Right cardiac atrium (tissue), 5 donors: ENCODE measurements around the gene BORA. TPM values are rescaled to one million over a fixed set of nuclear protein-coding genes. Genes with fewer than 3 reads are reported as not detected.
"Not testable (repeated sequence)": the region's sequence is repeated elsewhere in the genome, so short reads cannot be mapped to it uniquely, and the experiment has no call there.

Experiments used
- ATAC-seq, 2 donors: fragments of 200-7000 bp; cut with Tn5 transposase; one replicate each; pipeline versions ENCODE4 v1.8.0 to v1.9.1; 2020; ENCODE audit warnings: moderate library complexity in 2 of 2, mild to moderate bottlenecking in 1 of 2
- DNase-seq, 3 donors: peaks; one replicate each; pipeline ENCODE4 v3.0.0-alpha.2; 2020
- H3K27ac ChIP-seq: one replicate; pipeline ENCODE4 v1.5.1; 2013; ENCODE audit warnings: mild to moderate bottlenecking, low read length, control low read depth, moderate library complexity
- H3K27me3 ChIP-seq: one replicate; pipeline ENCODE4 v1.6.1; 2013; ENCODE audit not compliant: control insufficient read depth, insufficient read depth
- H3K4me1 ChIP-seq: one replicate; pipeline ENCODE4 v1.6.1; 2013; ENCODE audit warnings: low read length; ENCODE audit not compliant: control insufficient read depth, insufficient read depth
- H3K4me3 ChIP-seq: one replicate; pipeline ENCODE4 v1.5.1; 2013; ENCODE audit warnings: low read length, control low read depth
- H3K9me3 ChIP-seq: one replicate; pipeline ENCODE4 v1.6.1; 2013; ENCODE audit warnings: low read length; ENCODE audit not compliant: control insufficient read depth
- WGBS: extraction: QIAGEN DNeasy Blood & Tissue Kit; methylation state at CpG from one replicate; pipeline ENCODE4 v1.1.7; 2013; 5-methylcytosine and 5-hydroxymethylcytosine counted together
- intact Hi-C, 4 donors: fragments of 100-400 bp; cut with DNase I; formaldehyde crosslinking; loops; one replicate each; pipeline versions ENCODE4 v1.11.0 to v1.14.0; 2022 to 2023
- polyA plus RNA-seq: library from polyadenylated mRNA; stranded (reverse); fragments of 200-250 nt; gene quantifications from one replicate; pipeline ENCODE4 v1.2.3, GENCODE V29; 2013
- total RNA-seq, 4 donors: library from RNA; stranded (reverse); fragmentation: NEBNext Ultra II Directional; extraction: Animal tissue kit (Norgen Biotek cat#: 25700); gene quantifications; one replicate each; pipeline ENCODE4 v1.2.1, GENCODE V29; 2021
- donor health status: healthy with polysubstance abuse.
- donor health status: DM: no; HTN: yes; CAD: no.
- donor health status: DM: no; HTN: no; CAD: no.
- donor health status: DM: no; HTN: yes; CAD: no; lungs with severe emphysema.
- donor health status: DM: yes; HTN: yes; CAD: no.

The BORA gene
- total and polyA plus RNA-seq, 5 donors = 0.54 to 1.4 (median 0.97) TPM

DNA sequence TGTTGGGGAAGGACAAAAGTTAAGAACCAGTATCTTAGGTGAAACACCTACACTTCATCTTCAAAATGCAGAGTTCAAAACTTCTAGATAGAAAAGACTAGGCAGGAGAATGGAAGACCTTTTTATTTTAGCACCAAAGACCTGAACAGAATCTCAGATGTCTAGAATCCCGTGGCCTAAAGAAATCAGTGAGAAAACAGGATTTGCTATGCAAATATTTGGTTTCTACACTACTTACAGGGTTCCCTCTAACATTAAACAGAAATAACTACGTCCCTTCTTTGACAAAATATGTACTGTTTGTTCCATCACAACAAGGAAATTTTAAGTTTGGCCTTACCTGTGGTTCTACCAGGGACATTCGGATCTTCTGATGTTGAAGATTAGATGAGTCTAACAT is 32.5 kb downstream of the BORA start:
- ATAC-seq = no peak
- Histone ChIP-seq H3K9me3 (no peaks in the 10 kb centered on the region), H3K27ac (no peak overlapping the region), H3K27me3 (no peaks in the 10 kb centered on the region), H3K4me3 (no peak overlapping the region), H3K4me1 (no peaks in the 10 kb centered on the region)
- no peak for DNase-seq
- WGBS = 94% methylated on average over 3 of the region's 3 CpGs
- intact Hi-C loops = no loop called here

DNA sequence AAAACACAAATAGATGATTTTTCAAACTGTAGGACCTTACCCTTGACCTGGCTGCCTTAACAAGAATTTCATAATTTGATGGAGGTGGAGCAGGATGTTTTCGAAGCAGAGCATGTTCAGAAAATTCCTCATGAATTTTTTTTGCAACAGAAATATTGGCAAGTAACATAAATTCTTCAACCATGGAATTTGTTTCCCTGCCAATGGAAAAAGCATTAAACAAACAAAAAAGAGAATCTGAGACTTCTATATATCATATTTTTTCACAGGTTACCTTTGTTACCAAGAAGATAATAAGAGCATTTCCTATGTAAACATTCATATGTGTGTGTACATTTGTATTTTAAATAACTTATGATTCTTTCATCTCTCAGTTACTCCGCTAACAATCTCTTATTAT is 35.7 kb downstream of the BORA start:
- 75% methylated on average over 2 of the region's 2 CpGs for WGBS
- Histone ChIP-seq H3K4me1 (no peaks in the 10 kb centered on the region), H3K9me3 (no peaks in the 10 kb centered on the region), H3K27ac (no peak overlapping the region), H3K27me3 (no peaks in the 10 kb centered on the region), H3K4me3 (no peak overlapping the region)
- ATAC-seq (no peak), DNase-seq (no peak)
- intact Hi-C loops = no loop called here

DNA sequence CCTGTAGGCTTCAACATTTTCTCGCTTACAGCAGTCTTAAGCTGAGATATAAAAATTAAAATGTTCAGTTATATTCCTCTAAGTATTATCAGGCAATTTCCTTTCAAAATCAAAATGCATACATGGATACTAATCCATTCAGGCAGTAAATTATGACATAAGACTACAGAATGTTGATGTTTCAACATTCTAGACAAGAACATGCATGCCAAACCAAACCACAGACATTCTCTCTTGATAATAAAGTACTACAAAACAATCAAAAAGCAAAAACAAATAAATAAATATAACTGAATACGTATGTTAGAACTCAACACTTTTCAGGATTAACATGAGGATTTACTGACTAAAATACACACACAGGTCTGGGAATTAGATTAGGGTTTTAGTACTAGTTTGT is 46.3 kb downstream of the BORA start:
- Histone ChIP-seq H3K27ac (no peak overlapping the region), H3K27me3 (no peaks in the 10 kb centered on the region), H3K4me1 (peaks cover 1% of the 10 kb centered on the region), H3K4me3 (no peak overlapping the region), H3K9me3 (no peaks in the 10 kb centered on the region)
- ATAC-seq (no peak), DNase-seq (no peak)
- intact Hi-C loops = no loop called here
- 84% methylated on average over 2 of the region's 2 CpGs for WGBS

DNA sequence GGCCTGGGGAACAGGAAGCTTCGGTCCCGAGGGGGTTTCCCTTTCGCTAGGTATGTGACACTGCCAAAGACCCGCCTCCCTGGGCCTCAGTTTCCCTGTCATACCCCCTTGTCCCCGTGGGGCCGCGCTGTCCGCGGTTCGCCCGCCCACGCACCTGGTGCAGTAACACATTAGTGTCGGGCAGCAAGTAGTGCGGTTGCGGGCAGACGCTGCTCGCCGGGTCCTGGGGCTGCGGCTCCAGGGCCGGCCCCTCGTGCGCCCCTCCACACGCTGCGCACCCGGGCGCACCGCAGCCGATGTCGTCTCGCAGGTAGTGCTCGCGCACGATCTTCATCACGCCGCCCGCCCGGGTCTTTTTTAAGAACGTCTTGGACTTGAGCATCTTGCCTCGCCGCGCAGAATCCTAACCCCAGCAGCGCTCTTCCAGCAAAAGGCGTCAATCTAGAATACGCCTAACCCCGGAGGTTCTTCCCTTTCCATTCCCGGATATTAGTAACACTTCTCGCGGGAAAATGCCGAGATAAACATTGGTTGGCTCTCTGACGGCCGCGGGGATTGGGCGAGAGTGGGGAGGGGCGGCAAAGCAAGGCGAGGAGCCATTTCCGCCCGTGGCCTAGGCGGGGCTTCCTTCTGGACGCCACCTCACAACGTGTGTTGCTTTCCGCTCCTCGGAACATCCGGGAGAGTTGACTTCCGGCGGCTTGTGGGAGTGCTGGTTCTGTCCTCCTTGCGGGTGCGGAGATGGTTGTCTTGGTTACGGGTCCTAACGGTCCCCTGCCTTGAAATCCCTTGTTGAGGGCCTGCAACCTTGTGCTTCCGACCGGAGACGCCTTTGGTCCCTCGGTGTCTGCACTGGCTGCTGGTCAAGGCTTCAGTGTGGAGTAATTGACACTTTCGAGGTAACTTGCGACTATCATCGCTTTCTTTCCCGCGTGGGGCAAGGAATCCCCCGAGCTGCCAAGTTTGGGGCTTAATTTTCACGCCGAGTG is 54.0 kb downstream of the BORA start, which contains the start of the genes DIS3 and PIBF1:
Gene DIS3 (minus strand): TSS at position 450 of the 989 bp plus-strand sequence. CDS start 68 bp downstream, at position 382.
Gene PIBF1 (plus strand): TSS at position 683 of the 989 bp plus-strand sequence. CDS start 1,337 bp downstream, outside the sequence.
- no peaks in the 10 kb centered on the region for H3K9me3 ChIP-seq
- DNase-seq = peak; percentile 98 to 99 (median 98)
- ATAC-seq = peak; percentile 100
- peaks cover 1% of the 10 kb centered on the region for H3K4me1 ChIP-seq
- H3K4me3 ChIP-seq = peak within 1 kb of the TSS; percentile 79
- H3K27ac ChIP-seq = peak within 1 kb of the TSS; percentile 95
- no peaks in the 10 kb centered on the region for H3K27me3 ChIP-seq
- intact Hi-C loops = no loop called here
- under 1% methylated on average over 81 of the region's 81 CpGs for WGBS

DNA sequence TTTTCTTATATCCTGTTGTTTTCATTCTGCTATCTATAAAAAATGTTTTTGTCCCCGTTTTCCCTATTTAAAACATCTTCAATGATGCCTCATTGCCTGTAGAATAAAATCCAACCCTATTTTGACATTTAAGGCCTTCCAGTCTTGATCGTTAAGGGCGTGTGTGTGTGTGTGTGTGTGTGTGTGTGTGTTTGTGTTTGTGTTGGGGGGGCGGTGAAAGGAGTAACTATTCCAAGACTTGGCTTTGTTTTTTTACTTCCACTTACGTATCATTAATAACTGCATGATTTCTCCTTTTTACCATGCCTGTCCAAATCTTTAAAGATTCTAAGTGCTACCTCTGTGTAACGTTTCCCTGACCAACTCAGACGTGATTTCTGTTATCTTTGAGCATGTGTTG is 55.0 kb downstream of the BORA start:
- Histone ChIP-seq H3K27ac (no peak overlapping the region), H3K4me3 (peak overlapping the region; percentile 79), H3K9me3 (no peaks in the 10 kb centered on the region), H3K27me3 (no peaks in the 10 kb centered on the region), H3K4me1 (no peaks in the 10 kb centered on the region)
- DNase-seq (no peak), ATAC-seq (no peak)
- WGBS = 3% methylated on average over 7 of the region's 7 CpGs
- intact Hi-C loops = no loop called here

DNA sequence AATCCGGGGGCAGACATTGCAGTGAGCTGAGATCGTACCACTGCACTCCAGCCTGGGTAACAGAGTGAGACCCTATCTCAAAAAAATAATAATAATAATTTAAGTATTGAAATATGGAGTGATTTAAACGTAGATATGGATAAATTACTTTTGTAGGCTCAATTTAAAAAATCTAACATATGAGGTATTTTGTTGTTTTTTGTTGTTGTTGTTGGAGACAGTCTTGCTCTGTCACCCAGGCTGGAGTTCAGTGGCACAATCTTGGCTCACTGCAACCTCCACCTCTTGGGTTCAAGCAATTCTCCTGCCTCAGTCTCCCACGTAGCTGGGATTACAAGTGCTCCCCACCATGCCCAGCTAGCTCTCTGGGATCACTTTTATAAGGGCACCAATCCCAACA is 57.0 kb downstream of the BORA start:
- not testable (repeated sequence) for ATAC-seq, H3K4me1 ChIP-seq

DNA sequence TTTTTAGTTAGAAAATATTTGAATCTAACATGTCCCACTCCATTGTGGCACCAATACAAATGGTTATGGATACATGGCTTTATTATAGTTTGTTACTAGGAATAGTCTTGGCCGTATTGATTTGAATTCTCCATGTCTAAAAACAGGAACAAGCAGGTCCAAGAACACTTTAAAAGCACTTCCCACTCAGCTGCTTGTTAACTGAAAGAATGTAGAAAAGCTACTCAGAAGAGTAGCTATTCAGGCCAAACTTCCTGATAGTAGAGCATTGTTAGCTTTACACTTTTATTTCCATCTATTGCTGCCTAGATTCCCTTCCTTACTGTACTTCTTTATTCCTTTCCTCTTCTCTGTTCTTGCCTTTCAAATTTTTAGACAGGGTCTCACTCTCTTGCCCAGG is 61.1 kb downstream of the BORA start:
- Histone ChIP-seq H3K9me3 (no peaks in the 10 kb centered on the region), H3K27me3 (no peaks in the 10 kb centered on the region), H3K4me1 (peaks cover 4% of the 10 kb centered on the region), H3K27ac (no peak overlapping the region), H3K4me3 (no peak overlapping the region)
- 55% methylated on average over 1 of the region's 1 CpG for WGBS
- ATAC-seq = no peak
- DNase-seq = no peak
- intact Hi-C loops = no loop called here

More for the DNA sequence above, 57.0 kb downstream of the BORA start:
- H3K27me3 ChIP-seq, intact Hi-C loops, H3K9me3 ChIP-seq, DNase-seq, H3K27ac ChIP-seq, H3K4me3 ChIP-seq: not testable (repeated sequence)
- 96% methylated on average over 4 of the region's 4 CpGs for WGBS

DNA sequence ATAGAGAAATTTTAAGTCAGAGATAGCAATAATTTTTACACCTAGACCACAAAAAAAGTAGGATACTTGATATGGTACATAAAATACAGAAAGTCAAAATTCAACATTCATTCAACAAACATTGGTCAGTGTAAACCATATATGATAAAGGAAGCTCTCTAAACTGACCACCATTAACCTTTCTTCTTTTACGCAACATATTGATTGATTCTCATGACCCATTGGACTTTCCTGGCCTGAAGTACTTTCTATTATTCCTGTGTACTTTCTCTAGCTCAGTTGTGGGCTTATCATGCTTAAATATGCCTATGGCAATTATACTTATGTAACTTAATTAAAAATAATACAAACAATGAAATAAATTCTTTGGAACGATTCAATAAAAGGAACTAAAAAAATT is 64.9 kb downstream of the BORA start:
- no peak for ATAC-seq
- H3K4me3 ChIP-seq = no peak overlapping the region
- DNase-seq = no peak
- H3K27ac ChIP-seq = no peak overlapping the region
- intact Hi-C loops = no loop called here
- H3K27me3 ChIP-seq = no peaks in the 10 kb centered on the region
- H3K9me3 ChIP-seq = no peaks in the 10 kb centered on the region
- H3K4me1 ChIP-seq = peaks cover 4% of the 10 kb centered on the region
- 99% methylated on average over 2 of the region's 2 CpGs for WGBS

DNA sequence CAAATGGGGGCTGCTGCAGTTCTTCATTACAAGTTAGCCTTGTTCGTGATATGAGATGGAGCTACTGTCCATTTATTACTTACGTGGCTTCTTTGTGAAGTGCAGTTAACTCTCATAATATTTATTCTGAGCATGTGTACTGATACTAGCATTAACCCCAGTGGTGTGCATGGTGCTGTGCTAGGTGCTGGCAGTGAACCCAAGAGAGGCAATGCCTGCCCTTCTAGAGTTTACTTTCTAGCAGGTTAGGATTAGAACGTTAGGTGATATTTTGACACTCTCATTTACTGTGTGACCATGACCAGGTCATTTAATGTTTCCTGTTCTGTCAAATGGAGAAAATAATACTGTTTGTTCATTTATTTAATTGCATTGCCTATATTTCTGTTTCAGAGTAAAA is 71.1 kb downstream of the BORA start:
- whole genome bisulfite sequencing = 62% methylated on average over 3 of the region's 3 CpGs
- no peak for ATAC-seq
- Histone ChIP-seq H3K9me3 (no peaks in the 10 kb centered on the region), H3K4me3 (no peak overlapping the region), H3K27ac (no peak overlapping the region), H3K27me3 (no peaks in the 10 kb centered on the region), H3K4me1 (no peaks in the 10 kb centered on the region)
- intact Hi-C loops = no loop called here
- no peak for DNase-seq

DNA sequence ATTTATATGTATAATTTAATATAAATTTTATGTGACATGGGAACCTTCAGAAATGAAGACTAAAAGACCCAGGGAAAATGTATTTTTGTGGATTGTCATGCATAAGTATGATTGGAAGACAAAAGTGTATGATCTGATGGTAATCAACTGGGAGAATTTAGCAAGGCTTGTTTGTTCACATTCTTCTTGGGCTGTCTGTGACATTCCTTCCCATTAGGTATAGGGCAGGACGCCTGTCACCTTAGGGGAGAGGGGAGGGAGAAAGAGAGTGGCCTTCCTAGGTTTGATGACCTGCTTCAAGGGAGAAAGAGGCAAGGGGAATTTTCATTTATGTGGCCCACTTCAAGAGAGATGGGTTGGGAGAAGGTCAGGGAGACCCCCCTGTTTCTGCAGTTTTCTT is 76.6 kb downstream of the BORA start:
- WGBS = 96% methylated on average over 1 of the region's 1 CpG
- DNase-seq (no peak), ATAC-seq (no peak)
- Histone ChIP-seq H3K27ac (no peak overlapping the region), H3K4me1 (no peaks in the 10 kb centered on the region), H3K27me3 (no peaks in the 10 kb centered on the region), H3K4me3 (no peak overlapping the region), H3K9me3 (no peaks in the 10 kb centered on the region)
- intact Hi-C loops = no loop called here
